Measurements from ENCODE around the gene OR1N1. TPM values are rescaled to one million over a fixed set of nuclear protein-coding genes. Genes with fewer than 3 reads are reported as not detected.

The OR1N1 gene
- total RNA-seq, 1 donor from 2014 or later, result not detected

DNA sequence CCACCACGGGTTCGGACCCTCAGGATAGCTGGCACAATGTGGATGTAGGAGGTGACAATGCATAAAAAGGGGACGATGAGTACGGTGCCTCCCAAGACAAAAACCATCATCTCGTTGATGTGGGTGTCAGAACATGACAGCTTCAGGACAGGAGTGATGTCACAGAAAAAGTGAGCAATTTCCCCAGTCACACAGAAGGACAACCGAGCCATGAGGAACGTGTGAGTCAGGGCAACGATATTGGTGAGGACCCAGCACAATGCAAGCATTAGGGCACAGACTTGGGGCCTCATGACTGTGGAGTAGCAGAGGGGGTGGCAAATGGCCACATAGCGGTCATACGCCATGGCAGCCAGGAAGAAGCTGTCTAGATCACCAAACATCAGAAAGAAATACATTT is 491 bp downstream of the OR1N1 start:
- TF ChIP-seq, protein P1, sequence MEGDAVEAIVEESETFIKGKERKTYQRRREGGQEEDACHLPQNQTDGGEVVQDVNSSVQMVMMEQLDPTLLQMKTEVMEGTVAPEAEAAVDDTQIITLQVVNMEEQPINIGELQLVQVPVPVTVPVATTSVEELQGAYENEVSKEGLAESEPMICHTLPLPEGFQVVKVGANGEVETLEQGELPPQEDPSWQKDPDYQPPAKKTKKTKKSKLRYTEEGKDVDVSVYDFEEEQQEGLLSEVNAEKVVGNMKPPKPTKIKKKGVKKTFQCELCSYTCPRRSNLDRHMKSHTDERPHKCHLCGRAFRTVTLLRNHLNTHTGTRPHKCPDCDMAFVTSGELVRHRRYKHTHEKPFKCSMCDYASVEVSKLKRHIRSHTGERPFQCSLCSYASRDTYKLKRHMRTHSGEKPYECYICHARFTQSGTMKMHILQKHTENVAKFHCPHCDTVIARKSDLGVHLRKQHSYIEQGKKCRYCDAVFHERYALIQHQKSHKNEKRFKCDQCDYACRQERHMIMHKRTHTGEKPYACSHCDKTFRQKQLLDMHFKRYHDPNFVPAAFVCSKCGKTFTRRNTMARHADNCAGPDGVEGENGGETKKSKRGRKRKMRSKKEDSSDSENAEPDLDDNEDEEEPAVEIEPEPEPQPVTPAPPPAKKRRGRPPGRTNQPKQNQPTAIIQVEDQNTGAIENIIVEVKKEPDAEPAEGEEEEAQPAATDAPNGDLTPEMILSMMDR (IDR thresholded peaks at IDR 0.05; ENCODE audit: insufficient read depth, low read length, poor library complexity, severe bottlenecking), result no peak
- Histone ChIP-seq H3K36me3 (ENCODE audit: control insufficient read depth, insufficient read depth, low read length) (no peaks in the 10 kb centered on the region), H3K27me3 (ENCODE audit: control insufficient read depth, insufficient read depth, low read length) (no peaks in the 10 kb centered on the region), H3K4me3 (ENCODE audit: low read depth, low read length) (no peak overlapping the region)
- no peak for DNase-seq (ENCODE audit: low read depth)

- Histone ChIP-seq H3K4me3 (ENCODE audit: low read depth, low read length) (no peak overlapping the region), H3K27me3 (ENCODE audit: control insufficient read depth, insufficient read depth, low read length) (no peaks in the 10 kb centered on the region), H3K36me3 (ENCODE audit: control insufficient read depth, insufficient read depth, low read length) (no peaks in the 10 kb centered on the region)
- TF ChIP-seq, protein P1 (IDR thresholded peaks at IDR 0.05; ENCODE audit: insufficient read depth, low read length, poor library complexity, severe bottlenecking), result no peak
- DNase-seq (ENCODE audit: low read depth), result no peak
These were observed 7.7 kb downstream of the OR1N1 start for GRCh38 chr9:122519376-122519775.

DNA sequence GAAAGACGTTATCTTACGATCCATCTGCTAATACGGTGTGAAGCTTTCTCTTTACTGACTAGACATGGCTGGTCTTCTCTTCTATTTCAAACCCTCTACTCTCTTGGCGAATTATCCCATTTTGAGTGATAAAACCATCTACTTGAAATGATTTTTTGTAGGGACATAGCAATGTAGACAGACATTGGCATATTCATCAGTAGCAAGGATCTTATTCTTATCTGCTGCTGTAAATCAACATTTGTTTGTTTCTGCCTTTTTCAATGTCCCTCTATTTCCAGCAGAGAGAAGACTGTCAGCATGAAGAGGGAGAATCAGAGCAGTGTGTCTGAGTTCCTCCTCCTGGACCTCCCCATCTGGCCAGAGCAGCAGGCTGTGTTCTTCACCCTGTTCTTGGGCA is 8.3 kb downstream of the OR1N1 start, which contains the start of gene OR1J4:
Gene OR1J4, plus strand, starts transcription at position 301 of the 400 bp plus-strand sequence. Its CDS starts 0 bp downstream, at position 301.
- Histone ChIP-seq H3K27me3 (ENCODE audit: control insufficient read depth, insufficient read depth, low read length) (no peaks in the 10 kb centered on the region), H3K36me3 (ENCODE audit: control insufficient read depth, insufficient read depth, low read length) (no peaks in the 10 kb centered on the region), H3K4me3 (ENCODE audit: low read depth, low read length) (no peak within 1 kb of the TSS)
- TF ChIP-seq, protein P1 (IDR thresholded peaks at IDR 0.05; ENCODE audit: insufficient read depth, low read length, poor library complexity, severe bottlenecking), result no peak
- DNase-seq (ENCODE audit: low read depth), result no peak

- H3K4me3 ChIP-seq (ENCODE audit: low read depth, low read length), result no peak overlapping the region
- no peak for DNase-seq (ENCODE audit: low read depth)
- no peaks in the 10 kb centered on the region for H3K27me3 ChIP-seq (ENCODE audit: control insufficient read depth, insufficient read depth, low read length)
- H3K36me3 ChIP-seq (ENCODE audit: control insufficient read depth, insufficient read depth, low read length), result no peaks in the 10 kb centered on the region
- TF ChIP-seq, protein P1 (IDR thresholded peaks at IDR 0.05; ENCODE audit: insufficient read depth, low read length, poor library complexity, severe bottlenecking), result no peak
These were observed 8.9 kb downstream of the OR1N1 start for GRCh38 chr9:122518226-122518625.

- Histone ChIP-seq H3K36me3 (ENCODE audit: control insufficient read depth, insufficient read depth, low read length) (no peaks in the 10 kb centered on the region), H3K27me3 (ENCODE audit: control insufficient read depth, insufficient read depth, low read length) (no peaks in the 10 kb centered on the region), H3K4me3 (ENCODE audit: low read depth, low read length) (no peak within 1 kb of the TSS)
- no peak for DNase-seq (ENCODE audit: low read depth)
- TF ChIP-seq, protein P1 (IDR thresholded peaks at IDR 0.05; ENCODE audit: insufficient read depth, low read length, poor library complexity, severe bottlenecking), result no peak
These were observed 16.6 kb downstream of the OR1N1 start, which contains the start of gene OR1J2 for GRCh38 chr9:122510502-122510901. Gene OR1J2 (plus strand): TSS chr9:122510802. CDS start chr9:122510802, 0 bp downstream.

DNA sequence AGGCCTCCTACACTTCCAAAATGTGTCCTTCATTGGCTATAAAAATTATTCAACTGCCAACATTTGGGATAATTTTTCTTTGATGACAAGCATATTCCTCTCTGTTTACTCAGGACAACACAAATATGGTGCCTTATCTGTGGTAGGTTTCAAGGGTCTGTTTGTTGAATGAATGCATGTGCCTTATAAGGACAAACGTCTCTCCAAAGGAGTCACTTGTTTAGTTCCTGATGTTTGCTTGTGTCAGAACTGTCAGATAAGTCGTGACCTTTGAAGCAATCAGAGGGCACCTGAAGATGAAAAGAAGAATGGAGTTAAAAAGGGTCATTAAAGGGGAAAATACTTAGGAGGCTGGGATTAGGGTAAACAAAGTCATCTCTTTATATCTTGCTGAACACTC is 20.1 kb downstream of the OR1N1 start:
- Histone ChIP-seq H3K27me3 (ENCODE audit: control insufficient read depth, insufficient read depth, low read length) (no peaks in the 10 kb centered on the region), H3K4me3 (ENCODE audit: low read depth, low read length) (no peak overlapping the region), H3K36me3 (ENCODE audit: control insufficient read depth, insufficient read depth, low read length) (no peaks in the 10 kb centered on the region)
- TF ChIP-seq, protein P1 (IDR thresholded peaks at IDR 0.05; ENCODE audit: insufficient read depth, low read length, poor library complexity, severe bottlenecking), result no peak
- DNase-seq (ENCODE audit: low read depth), result no peak
